ENCODE results near the gene AP3S2.
"Not testable (repeated sequence)": the region's sequence is repeated elsewhere in the genome, so short reads cannot be mapped to it uniquely, and the experiment has no call there.

Gene AP3S2

GRCh38 chr15:89797678-89798201 is 96.1 kb downstream of the AP3S2 start:
- no peak for DNase-seq

- DNase-seq, result no peak
Observed at GRCh38 chr15:89795996-89796395, 97.8 kb downstream of the AP3S2 start.

GRCh38 chr15:89794627-89795241 is 99.1 kb downstream of the AP3S2 start:
- no peak for DNase-seq

- no peak for DNase-seq
Observed at GRCh38 chr15:89792106-89792805, 101.5 kb downstream of the AP3S2 start.

GRCh38 chr15:89790661-89791060 is 103.1 kb downstream of the AP3S2 start:
- DNase-seq, result no peak

- no peak for DNase-seq
Observed at GRCh38 chr15:89790206-89790605, 103.6 kb downstream of the AP3S2 start.

GRCh38 chr15:89788585-89788984 is 105.2 kb downstream of the AP3S2 start:
- DNase-seq, result not testable (repeated sequence)

GRCh38 chr15:89787944-89788343 is 105.8 kb downstream of the AP3S2 start:
- no peak for DNase-seq

- no peak for DNase-seq
Observed at GRCh38 chr15:89785774-89786140, 108.0 kb downstream of the AP3S2 start.

GRCh38 chr15:89785064-89785773 is 108.6 kb downstream of the AP3S2 start:
- DNase-seq, result no peak

- DNase-seq, result no peak
Observed at GRCh38 chr15:89784686-89784960, 109.2 kb downstream of the AP3S2 start.

GRCh38 chr15:89783861-89784685 is 109.7 kb downstream of the AP3S2 start:
- DNase-seq, result no peak

- no peak for DNase-seq
Observed at GRCh38 chr15:89783111-89783860, 110.5 kb downstream of the AP3S2 start.

GRCh38 chr15:89782619-89782950 is 111.2 kb downstream of the AP3S2 start:
- not testable (repeated sequence) for DNase-seq

- peak in 1 of 2 donors; percentile 37 for DNase-seq
Observed at GRCh38 chr15:89781891-89782618, 111.7 kb downstream of the AP3S2 start.

GRCh38 chr15:89781055-89781454 is 112.7 kb downstream of the AP3S2 start:
- DNase-seq, result peak; percentile 14 to 61

- no peak for DNase-seq
Observed at GRCh38 chr15:89780601-89781000, 113.2 kb downstream of the AP3S2 start.
